ENCODE data around the gene CLDN18.

The CLDN18 gene

GRCh38 chr3:138063416-138063815 lies 53.5 kb downstream of the CLDN18 start:
- TF ChIP-seq, protein P1, sequence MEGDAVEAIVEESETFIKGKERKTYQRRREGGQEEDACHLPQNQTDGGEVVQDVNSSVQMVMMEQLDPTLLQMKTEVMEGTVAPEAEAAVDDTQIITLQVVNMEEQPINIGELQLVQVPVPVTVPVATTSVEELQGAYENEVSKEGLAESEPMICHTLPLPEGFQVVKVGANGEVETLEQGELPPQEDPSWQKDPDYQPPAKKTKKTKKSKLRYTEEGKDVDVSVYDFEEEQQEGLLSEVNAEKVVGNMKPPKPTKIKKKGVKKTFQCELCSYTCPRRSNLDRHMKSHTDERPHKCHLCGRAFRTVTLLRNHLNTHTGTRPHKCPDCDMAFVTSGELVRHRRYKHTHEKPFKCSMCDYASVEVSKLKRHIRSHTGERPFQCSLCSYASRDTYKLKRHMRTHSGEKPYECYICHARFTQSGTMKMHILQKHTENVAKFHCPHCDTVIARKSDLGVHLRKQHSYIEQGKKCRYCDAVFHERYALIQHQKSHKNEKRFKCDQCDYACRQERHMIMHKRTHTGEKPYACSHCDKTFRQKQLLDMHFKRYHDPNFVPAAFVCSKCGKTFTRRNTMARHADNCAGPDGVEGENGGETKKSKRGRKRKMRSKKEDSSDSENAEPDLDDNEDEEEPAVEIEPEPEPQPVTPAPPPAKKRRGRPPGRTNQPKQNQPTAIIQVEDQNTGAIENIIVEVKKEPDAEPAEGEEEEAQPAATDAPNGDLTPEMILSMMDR (IDR thresholded peaks at IDR 0.05; ENCODE audit: low read depth, low read length, missing control alignments), result no peak
- no peak for DNase-seq (ENCODE audit: extremely low read depth, low read depth)
- H3K4me3 ChIP-seq (replicated peaks; ENCODE audit: low read depth, low read length), result no peak overlapping the region

DNA sequence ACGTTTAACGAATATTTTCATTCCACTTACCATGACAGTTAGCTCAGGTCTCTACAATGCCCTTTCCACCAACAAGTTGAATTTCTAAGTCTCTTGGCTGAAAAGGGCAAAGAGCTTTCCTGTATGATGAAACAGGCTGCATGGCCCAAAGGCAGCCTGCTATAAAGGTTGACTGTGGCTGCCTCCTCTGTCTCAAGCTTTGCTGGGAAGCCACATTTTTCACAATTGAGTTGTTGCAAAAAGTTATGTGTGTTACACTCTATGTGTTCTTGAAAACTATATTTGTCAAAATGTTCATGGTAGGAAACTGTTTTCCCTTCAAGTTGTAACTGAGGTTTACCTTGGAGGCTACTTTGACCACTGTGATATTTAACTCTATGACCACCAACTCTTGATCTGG lies 56.0 kb downstream of the CLDN18 start:
- TF ChIP-seq, protein P1 (IDR thresholded peaks at IDR 0.05; ENCODE audit: low read depth, low read length, missing control alignments), result no peak
- DNase-seq (ENCODE audit: extremely low read depth, low read depth), result no peak
- H3K4me3 ChIP-seq (replicated peaks; ENCODE audit: low read depth, low read length), result no peak overlapping the region

DNA sequence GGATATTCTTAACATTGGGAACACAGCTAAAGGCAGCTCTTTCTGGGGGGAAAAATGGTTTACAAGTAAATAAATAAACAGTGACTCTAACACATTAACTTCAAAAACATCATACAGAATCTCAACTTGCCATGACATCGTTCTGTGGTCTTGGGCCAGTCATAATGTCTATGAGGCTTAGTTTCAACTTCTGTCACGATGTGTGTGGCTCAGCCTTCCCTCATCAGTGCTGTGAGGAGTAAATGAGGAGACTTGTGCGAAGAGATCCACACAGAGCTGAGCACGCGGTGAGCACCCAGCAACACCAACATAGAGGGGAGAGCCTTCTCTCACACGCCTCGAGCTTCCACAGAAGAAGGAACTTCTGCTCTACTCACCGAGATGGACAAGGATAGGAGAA lies 56.4 kb downstream of the CLDN18 start:
- no peak overlapping the region for H3K4me3 ChIP-seq (replicated peaks; ENCODE audit: low read depth, low read length)
- no peak for DNase-seq (ENCODE audit: extremely low read depth, low read depth)
- TF ChIP-seq, protein P1 (IDR thresholded peaks at IDR 0.05; ENCODE audit: low read depth, low read length, missing control alignments), result no peak

- no peak overlapping the region for H3K4me3 ChIP-seq (replicated peaks; ENCODE audit: low read depth, low read length)
- TF ChIP-seq, protein P1 (IDR thresholded peaks at IDR 0.05; ENCODE audit: low read depth, low read length, missing control alignments), result no peak
- no peak for DNase-seq (ENCODE audit: extremely low read depth, low read depth)
Measured at GRCh38 chr3:138066972-138067371, 57.0 kb downstream of the CLDN18 start.

GRCh38 chr3:138068046-138068445 lies 58.1 kb downstream of the CLDN18 start:
- TF ChIP-seq, protein P1 (IDR thresholded peaks at IDR 0.05; ENCODE audit: low read depth, low read length, missing control alignments), result no peak
- H3K4me3 ChIP-seq (replicated peaks; ENCODE audit: low read depth, low read length), result no peak overlapping the region
- DNase-seq (ENCODE audit: extremely low read depth, low read depth), result no peak

DNA sequence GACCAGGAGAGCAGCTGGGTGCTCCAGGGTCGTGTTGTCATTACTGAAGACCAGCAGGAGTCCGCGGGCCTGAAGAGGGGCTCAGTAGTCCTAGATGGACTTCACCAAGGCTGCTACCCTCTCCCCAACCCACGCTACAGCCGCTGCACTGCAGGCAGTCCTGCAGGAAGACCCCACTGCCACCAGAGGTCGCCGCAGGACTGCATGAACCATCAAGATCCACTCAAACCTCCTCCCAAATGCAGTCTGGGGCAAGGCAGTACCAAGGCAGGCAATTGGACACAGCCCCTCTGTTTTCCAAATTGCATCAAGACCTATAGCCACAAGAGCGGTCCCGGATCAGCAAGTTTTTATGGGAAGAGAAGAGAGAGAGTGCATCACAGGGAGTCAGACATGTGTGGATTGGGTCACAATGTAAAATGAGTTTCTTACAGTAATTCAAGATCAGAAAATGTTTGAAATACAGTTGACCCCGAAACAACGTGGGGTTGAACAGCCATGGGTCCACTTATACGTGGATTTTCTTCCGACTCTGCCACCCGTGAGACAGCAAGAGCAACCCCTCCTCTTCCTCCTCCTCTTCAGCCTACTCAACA lies 58.7 kb downstream of the CLDN18 start:
- TF ChIP-seq, protein P1 (IDR thresholded peaks at IDR 0.05; ENCODE audit: low read depth, low read length, missing control alignments), result peak; percentile 99
- no peak overlapping the region for H3K4me3 ChIP-seq (replicated peaks; ENCODE audit: low read depth, low read length)
- DNase-seq (ENCODE audit: extremely low read depth, low read depth), result no peak

DNA sequence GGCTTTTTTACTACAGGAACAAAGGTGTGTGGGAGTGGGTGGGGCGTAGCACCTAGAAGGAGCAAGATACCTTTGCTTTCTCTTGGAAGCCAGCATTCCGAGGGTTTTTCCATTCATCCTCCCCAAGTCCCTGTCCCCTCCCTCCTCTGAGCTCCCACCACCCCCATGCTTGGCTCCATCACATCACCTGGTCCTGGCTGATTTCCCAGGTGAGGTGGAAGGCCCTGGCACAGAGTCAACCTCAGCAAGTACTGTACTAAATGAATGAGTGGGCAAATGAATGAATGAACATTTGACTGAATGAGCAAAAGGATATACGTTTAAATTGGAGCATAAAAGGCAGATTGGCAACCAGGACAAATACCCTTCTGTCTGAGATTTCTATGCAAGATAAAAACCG lies 60.0 kb downstream of the CLDN18 start:
- DNase-seq (ENCODE audit: extremely low read depth, low read depth), result no peak
- no peak overlapping the region for H3K4me3 ChIP-seq (replicated peaks; ENCODE audit: low read depth, low read length)
- TF ChIP-seq, protein P1 (IDR thresholded peaks at IDR 0.05; ENCODE audit: low read depth, low read length, missing control alignments), result no peak

Measured in HFF-Myc (cell line).